Occipital lobe (tissue), 2 donors: ENCODE results near the gene TRUB2. TPM values are rescaled to one million over a fixed set of nuclear protein-coding genes. Genes with fewer than 3 reads are reported as not detected.
A peak's percentile ranks its signal among the peaks of the same experiment; 100 is the strongest.
"Not testable (repeated sequence)": the region's sequence is repeated elsewhere in the genome, so short reads cannot be mapped to it uniquely, and the experiment has no call there.

Source experiments
- DNase-seq: peaks from one replicate; lab custom pipeline; 2025; lab: John Stamatoyannopoulos, UW
- total RNA-seq: library from RNA; depleted of rRNA; stranded (reverse); fragments of >200 nt; gene quantifications from one replicate; pipeline ENCODE4 v1.2.3, GENCODE V29; 2014

TRUB2 gene
- total RNA-seq, 1 donor from 2014 or later = 24.0 TPM

GRCh38 chr9:128298535-128299482 is 23.4 kb downstream of the TRUB2 start:
- DNase-seq = no peak

DNA sequence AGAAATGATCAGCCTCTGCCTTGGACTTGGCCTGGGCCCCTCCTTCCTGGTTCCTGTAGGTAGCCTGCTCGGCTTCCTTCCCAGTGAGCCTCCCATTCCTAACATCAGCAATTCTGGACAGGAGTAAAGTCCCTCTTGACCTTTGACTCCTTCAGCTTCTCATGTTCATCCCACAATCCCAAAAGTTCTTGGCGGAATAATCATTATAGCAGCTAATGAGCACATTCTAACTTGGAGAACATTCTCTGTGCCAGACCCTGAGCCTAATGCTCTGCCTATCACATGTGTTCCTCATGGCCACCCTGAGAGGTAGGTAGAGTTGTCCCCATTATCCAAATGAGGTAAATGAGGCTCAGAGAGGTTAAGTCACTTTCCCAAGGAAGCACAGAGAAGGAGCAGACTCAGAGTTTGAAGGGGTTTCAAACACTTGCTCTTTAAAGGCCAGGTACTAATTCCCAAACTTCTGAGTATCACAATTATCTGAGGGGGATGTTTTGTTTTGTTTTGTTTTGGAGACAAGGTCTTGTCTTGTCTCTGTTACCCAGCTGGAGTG is 24.9 kb downstream of the TRUB2 start:
- DNase-seq = no peak

DNA sequence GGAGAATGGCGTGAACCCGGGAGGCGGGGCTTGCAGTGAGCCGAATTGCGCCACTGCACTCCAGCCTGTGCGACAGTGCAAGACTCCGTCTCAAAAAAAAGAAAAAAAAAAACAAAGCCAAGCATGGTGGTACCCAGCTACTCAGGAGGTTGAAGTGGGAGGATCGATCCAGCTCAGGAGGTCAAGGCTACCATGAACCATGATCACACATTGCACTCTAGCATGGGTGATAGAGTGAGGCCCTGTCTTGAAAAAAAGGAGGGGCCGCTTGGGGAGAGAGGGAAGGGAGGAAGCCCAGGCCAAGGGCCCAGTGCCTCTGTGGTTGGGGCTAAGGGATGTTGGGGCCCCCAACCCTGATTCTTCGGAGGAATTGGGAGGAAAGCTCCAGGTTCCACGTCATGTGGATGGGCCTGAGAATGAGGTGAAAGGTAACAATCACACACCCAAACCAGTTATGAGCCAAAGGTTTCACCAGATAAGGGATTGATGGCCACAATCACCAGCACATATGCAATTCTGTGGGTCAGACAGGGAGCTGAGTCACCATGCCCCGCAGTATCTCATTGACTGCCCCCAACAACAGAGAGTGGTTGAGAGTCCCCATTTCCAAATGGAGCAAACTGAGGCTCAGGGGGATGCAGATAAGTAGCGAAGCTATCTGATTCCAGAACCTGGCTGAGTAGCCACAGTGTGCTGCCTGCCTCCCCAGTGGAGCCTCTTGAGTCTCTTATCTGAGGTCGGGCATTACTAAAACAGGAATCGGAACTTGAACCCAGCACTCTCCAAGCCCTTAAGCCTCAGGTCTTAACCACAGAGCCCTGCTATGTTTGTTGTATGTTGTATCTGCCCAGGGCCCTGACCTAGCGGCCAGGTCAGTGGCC is 25.7 kb downstream of the TRUB2 start:
- no peak for DNase-seq

- DNase-seq = no peak
Measured at GRCh38 chr9:128294142-128294541, 28.1 kb downstream of the TRUB2 start.

- no peak for DNase-seq
Measured at GRCh38 chr9:128293091-128293490, 29.2 kb downstream of the TRUB2 start.

GRCh38 chr9:128292009-128292408 is 30.2 kb downstream of the TRUB2 start:
- no peak for DNase-seq

- DNase-seq = no peak
Measured at GRCh38 chr9:128288273-128289004, 33.8 kb downstream of the TRUB2 start.

- peak; percentile 38 for DNase-seq
Measured at GRCh38 chr9:128286440-128286839, 35.8 kb downstream of the TRUB2 start.

DNA sequence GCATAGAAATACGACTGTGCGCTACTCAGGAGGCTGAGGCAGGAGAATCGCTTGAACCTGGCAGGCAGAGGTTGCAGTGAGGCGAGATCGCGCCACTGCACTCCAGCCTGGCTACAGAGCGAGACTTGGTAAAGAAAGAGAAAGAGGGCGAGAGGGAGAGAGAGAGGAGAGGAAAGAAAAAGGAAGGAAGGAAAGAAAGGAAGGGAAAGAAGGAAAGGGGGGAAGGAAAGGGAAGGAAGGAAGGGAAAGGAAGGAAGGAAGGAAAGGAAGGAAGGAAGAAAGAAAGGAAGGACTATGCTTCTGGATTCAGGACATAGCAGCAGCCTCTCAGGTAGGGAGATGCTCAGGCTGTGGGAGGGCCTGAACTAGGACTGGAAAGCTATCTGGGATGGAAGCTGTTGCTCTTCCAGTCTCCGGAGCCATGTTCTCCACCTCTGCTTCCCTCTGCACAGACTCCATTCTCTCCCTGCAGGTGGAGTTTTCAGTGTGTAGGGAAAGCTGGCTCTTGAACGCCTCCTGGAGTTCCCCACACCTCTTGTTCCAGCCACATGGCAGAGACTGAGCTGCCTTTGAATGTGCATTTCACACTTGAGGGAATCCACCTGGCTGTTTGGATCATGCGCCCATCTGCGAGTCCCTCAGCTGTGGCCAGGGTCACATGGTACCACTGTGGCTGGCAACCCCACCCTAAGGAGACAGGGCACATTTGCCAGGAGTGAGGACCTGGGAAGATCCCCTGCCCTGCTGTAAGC is 37.0 kb downstream of the TRUB2 start:
- DNase-seq = no peak

DNA sequence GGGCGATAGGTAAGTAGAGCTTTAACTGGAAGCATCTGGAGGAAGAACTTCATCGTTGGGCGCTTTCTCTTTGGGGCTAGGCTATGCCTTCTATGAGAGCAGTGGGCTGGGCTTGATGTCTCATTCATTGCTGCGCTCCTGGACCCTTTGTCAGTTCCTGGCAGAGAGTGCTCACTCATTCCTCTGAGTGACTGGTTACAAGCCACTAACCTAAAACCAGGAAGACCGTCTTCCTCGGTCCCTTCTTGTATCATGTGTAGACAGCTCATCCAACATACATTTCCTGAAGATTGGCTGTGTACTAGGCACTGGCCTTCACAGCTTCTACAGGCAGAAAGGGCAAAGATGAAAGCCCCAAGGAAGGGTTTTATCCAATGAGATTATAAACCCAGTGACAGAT is 39.7 kb downstream of the TRUB2 start:
- DNase-seq = no peak

DNA sequence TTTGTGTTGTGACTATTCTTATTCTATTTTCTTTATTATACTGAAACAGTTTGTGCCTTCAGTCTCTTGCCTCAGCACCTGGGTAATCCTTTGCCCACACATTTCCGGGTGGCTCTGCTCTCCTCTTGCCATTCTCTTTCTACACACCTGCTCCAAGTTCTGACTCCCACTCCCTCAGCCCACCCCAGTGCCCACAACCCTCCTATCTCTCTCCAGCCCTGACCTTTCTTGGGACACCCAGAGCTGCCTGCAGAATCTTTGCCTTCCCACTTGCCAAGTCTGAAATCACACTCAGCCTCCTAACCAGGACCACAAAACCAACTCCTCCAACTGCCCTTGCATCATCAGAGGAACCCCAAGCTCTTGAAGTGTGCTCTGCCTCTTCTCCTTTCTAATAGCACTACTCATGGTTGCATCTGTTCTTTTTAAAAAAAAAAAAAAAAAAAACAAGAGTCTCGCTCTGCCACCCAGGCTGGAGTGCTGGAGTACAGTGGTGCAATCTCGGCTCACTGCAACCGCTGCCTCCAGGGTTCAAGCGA is 42.1 kb downstream of the TRUB2 start:
- DNase-seq = no peak

DNA sequence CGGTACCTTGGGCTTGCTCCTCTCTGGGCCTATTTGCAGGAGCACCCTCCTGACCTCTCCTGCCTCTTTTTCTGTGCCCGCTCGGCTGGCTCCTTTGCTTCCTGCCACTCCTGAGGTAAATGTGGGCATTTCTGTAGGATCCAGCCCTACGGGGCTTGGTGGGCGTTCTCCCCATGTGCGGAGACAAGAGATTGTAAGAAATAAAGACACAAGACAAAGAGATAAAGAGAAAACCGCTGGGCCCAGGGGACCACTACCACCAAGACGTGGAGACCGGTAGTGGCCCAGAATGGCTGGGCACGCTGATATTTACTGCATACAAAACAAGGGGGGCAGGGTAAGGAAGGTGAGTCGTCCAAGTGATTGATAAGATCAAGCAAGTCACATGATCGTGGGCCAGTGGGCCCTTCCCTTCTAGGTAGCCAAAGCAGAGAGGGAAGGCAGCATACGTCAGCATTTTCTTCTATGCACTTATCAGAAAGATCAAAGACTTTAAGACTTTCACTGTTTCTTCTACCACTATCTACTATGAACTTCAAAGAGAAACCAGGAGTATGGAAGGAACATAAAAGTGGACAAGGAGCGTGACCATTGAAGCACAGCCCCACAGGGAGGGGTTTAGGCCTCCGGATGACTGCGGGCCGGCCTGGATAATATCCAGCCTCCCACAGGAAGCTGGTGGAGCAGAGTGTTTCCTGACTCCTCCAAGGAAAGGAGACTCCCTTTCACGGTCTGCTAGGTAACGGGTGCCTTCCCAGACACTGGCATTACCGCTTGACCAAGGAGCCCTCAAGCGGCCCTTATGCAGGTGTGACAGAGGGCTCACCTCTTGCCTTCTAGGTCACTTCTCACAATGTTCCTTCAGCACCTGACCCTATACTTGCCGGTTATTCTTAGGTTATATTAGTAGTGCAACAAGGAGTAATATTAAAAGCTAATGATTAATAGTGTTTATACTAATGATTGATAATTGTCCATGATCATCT is 42.9 kb downstream of the TRUB2 start:
- not testable (repeated sequence) for DNase-seq

DNA sequence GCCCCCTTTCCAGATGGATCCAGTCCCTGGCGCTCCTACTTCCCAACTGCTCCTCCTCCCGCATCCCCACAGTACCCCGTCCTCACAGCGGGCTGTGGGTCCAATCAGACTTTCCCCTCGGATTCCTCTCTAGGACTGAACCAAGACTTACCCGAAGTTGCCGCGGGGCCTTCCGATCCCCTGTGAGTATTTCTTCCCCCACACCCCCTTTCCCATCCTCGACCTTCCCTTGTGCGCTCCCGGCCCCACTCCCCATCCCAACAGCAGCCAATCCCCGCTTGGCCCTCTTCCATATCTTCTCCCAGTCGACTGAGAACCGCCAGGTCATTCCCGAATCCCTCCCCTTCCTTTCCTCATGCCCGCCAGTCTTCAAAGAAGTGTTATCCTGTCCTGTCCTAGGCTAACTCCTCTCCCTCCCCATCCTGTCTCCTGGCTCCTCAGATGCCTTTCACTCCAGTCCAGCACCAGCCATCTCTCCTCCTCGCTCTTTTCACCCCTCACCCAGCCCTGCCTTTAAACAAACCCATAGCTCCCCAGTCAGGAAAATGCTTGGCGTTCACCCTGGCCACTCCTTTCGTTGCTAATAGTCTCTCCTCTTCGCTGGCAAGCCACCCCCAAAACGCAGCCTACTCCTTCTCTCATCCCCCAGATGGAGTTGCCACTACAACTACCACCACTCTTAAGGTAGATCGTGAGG is 45.5 kb downstream of the TRUB2 start:
- DNase-seq = no peak

GRCh38 chr9:128276008-128276573 is 46.2 kb downstream of the TRUB2 start, which contains the start of gene SWI5:
SWI5 (plus strand) TSS chr9:128276276.
- peak; percentile 97 for DNase-seq

- no peak for DNase-seq
Measured at GRCh38 chr9:128275198-128276007, 46.8 kb downstream of the TRUB2 start, which contains the start of gene GOLGA2. GOLGA2 (minus strand) TSS chr9:128276007; CDS start chr9:128275976, 31 bp downstream.

DNA sequence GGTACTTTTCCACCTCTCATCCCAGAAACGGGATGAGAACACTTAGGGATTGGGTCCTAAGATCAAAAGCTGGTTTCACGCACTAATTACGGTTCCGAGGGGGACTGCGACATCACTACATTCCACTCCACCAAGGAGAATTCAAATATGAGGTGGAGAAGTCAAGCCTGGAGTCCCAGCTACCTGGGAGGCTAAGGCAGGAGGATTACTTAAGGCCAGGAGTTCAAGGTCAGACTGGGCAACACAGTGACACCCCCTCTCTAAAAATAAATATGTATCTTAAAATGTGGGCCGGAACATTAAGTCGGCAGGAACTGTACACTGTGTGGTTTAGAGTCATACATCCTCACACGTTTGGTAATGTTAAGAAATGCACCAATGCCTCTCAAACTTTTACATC is 48.0 kb downstream of the TRUB2 start:
- no peak for DNase-seq

DNA sequence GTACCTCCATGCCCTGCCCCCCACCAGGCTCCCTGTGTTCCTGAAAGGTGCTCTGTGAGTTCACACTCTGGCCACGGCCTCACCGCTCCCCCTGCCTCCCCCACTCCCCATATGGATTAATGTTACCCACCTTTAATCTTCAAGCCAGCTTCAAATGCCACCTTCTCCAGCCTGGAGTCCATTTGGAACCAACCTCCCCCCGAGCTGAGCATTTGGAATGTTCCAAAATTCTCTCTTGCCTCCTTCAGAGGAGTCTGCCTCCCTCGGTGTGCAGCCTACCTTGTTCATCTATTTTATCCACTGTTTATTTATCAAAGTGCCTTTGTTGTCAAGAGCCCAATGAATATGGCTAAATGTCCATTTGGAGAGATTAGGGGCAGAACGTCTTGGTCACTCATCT is 50.7 kb downstream of the TRUB2 start:
- DNase-seq = no peak
